MCF 10A (cell line): ENCODE measurements around the gene ATF2. TPM values are rescaled to one million over a fixed set of nuclear protein-coding genes. Genes with fewer than 3 reads are reported as not detected.
"Not testable (repeated sequence)": the region's sequence is repeated elsewhere in the genome, so short reads cannot be mapped to it uniquely, and the experiment has no call there.

Experiments
- BruUV-seq: library from RNA; stranded (reverse); fragments of 400-500 nt; replicated peaks from 2 replicates; lab custom pipeline; 2021; lab: Mats Ljungman, UMichigan
- CTCF ChIA-PET: fragments of 300-600 bp; sonication (Branson Sonifier 250); formaldehyde crosslinking; extraction: SDS; loops from one replicate; lab custom pipeline; 2021; ENCODE audit warnings: antibody characterized with exemption, inconsistent platforms; lab: Yijun Ruan, JAX
- POLR2A ChIA-PET: fragments of 300-600, 350-650 bp; sonication (Branson Sonifier 250); formaldehyde crosslinking; extraction: SDS; loops from one replicate; lab custom pipeline; 2020; ENCODE audit warnings: antibody characterized with exemption, inconsistent platforms; lab: Yijun Ruan, JAX
- DNase-seq: peaks from one replicate; pipeline ENCODE4 v3.0.0-alpha.2; 2018; ENCODE audit not compliant: unreplicated experiment
- H3K27ac Mint-ChIP-seq: one replicate; pipeline ENCODE4 v1.8.0; 2022; ENCODE audit warnings: mild to moderate bottlenecking, low read depth, mixed read lengths; ENCODE audit not compliant: unreplicated experiment
- H3K27me3 Mint-ChIP-seq: one replicate; pipeline ENCODE4 v1.8.0; 2022; ENCODE audit warnings: mixed read lengths; ENCODE audit not compliant: insufficient read depth, unreplicated experiment
- H3K36me3 Mint-ChIP-seq: one replicate; pipeline ENCODE4 v1.8.0; 2022; ENCODE audit warnings: mild to moderate bottlenecking, moderate library complexity, mixed read lengths; ENCODE audit not compliant: insufficient read depth, unreplicated experiment
- H3K4me1 Mint-ChIP-seq: one replicate; pipeline ENCODE4 v1.8.0; 2022; ENCODE audit warnings: mixed read lengths; ENCODE audit not compliant: insufficient read depth, unreplicated experiment
- H3K4me3 Mint-ChIP-seq: one replicate; pipeline ENCODE4 v1.8.0; 2022; ENCODE audit warnings: mild to moderate bottlenecking, moderate library complexity, mixed read lengths; ENCODE audit not compliant: unreplicated experiment
- H3K9me3 Mint-ChIP-seq: one replicate; pipeline ENCODE4 v1.8.0; 2022; ENCODE audit warnings: mixed read lengths; ENCODE audit not compliant: unreplicated experiment
- intact Hi-C: fragments of 100-400 bp; cut with micrococcal nuclease; formaldehyde crosslinking; loops from 2 replicates; pipeline ENCODE4 v1.14.1; 2022
- total RNA-seq: library from RNA; stranded (reverse); gene quantifications from 2 replicates; pipeline ENCODE4 v1.2.3, GENCODE V29; 2022
- TF ChIP-seq, protein P1 (sequence below): fragments of 200-600 bp; IDR thresholded peaks from one replicate; pipeline ENCODE4 v1.8.0; 2022; ENCODE audit warnings: antibody characterized with exemption, mild to moderate bottlenecking; ENCODE audit not compliant: unreplicated experiment

ATF2 gene
- total RNA-seq, 1 experiment from 2014 or later = 63.9 TPM

DNA sequence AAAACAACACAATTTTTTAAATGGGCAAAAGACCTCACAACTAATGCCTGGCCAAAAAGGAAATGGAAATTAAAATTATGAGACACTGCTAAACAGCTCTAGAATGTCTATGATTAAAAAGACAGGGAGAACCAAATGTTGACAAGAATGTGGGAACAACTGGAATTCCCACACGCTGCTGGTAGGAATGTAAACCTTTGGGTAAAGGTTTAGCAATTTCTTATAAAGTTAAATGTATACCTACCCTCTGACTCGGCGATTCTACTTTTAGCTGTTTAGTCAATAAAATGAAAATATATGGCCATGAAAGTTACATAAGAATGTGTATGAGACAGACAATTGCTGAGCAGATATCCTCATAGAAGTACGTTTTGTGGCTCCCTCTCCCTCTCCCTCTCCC lies 60.9 kb downstream of the ATF2 start:
- DNase-seq = no peak
- no peaks in the 10 kb centered on the region for H3K4me1 Mint-ChIP-seq
- H3K36me3 Mint-ChIP-seq = peaks cover 63% of the 10 kb centered on the region
- H3K27ac Mint-ChIP-seq = no peak overlapping the region
- H3K4me3 Mint-ChIP-seq = no peak overlapping the region
- ChIA-PET CTCF (interaction anchor here (0.6 to 2.4 kb wide), 3 partner anchors 84 to 980 kb away, joined by 3 to 8 read pairs (median 4); no protein-coding TSS in a partner anchor), POLR2A (interaction anchor here (1.3 kb wide), 1 partner anchor 97 kb away, joined by 5 read pairs; no protein-coding TSS in a partner anchor)
- no peaks in the 10 kb centered on the region for H3K9me3 Mint-ChIP-seq
- BruUV-seq = no TSS peak
- TF ChIP-seq, protein P1, sequence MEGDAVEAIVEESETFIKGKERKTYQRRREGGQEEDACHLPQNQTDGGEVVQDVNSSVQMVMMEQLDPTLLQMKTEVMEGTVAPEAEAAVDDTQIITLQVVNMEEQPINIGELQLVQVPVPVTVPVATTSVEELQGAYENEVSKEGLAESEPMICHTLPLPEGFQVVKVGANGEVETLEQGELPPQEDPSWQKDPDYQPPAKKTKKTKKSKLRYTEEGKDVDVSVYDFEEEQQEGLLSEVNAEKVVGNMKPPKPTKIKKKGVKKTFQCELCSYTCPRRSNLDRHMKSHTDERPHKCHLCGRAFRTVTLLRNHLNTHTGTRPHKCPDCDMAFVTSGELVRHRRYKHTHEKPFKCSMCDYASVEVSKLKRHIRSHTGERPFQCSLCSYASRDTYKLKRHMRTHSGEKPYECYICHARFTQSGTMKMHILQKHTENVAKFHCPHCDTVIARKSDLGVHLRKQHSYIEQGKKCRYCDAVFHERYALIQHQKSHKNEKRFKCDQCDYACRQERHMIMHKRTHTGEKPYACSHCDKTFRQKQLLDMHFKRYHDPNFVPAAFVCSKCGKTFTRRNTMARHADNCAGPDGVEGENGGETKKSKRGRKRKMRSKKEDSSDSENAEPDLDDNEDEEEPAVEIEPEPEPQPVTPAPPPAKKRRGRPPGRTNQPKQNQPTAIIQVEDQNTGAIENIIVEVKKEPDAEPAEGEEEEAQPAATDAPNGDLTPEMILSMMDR = no peak
- intact Hi-C loops = no loop called here
- H3K27me3 Mint-ChIP-seq = no peaks in the 10 kb centered on the region

DNA sequence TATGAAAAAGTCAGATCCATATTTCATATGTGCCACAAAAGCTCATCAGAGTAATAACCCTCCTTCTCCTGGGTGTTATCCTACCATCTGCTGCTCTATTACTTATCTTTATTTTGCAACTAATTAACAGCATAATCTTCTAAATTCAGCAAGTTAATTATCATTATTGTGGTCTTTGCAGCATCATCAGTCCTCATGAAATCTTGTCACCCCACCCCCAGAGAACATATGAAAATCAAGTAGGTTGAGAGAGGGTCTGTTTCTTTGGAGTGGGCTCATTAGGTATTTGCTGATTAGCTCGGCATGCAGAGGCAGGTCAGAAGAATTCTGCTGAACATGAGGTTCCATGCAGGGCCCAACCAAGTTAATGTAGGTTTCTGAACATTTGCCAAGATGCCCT lies 64.8 kb downstream of the ATF2 start:
- TF ChIP-seq, protein P1 = no peak
- H3K4me1 Mint-ChIP-seq = no peaks in the 10 kb centered on the region
- H3K36me3 Mint-ChIP-seq = peaks cover 30% of the 10 kb centered on the region
- ChIA-PET POLR2A (interaction anchor here (0.6 to 1.0 kb wide), 4 partner anchors 23 to 105 kb away, joined by 3 to 5 read pairs (median 4); no protein-coding TSS in a partner anchor), CTCF (interaction anchor here (0.6 kb wide), 1 partner anchor 37 kb away, joined by 3 read pairs; no protein-coding TSS in a partner anchor)
- no peak overlapping the region for H3K4me3 Mint-ChIP-seq
- DNase-seq = no peak
- intact Hi-C loops = no loop called here
- H3K9me3 Mint-ChIP-seq = no peaks in the 10 kb centered on the region
- no peaks in the 10 kb centered on the region for H3K27me3 Mint-ChIP-seq
- H3K27ac Mint-ChIP-seq = no peak overlapping the region
- BruUV-seq = no TSS peak

DNA sequence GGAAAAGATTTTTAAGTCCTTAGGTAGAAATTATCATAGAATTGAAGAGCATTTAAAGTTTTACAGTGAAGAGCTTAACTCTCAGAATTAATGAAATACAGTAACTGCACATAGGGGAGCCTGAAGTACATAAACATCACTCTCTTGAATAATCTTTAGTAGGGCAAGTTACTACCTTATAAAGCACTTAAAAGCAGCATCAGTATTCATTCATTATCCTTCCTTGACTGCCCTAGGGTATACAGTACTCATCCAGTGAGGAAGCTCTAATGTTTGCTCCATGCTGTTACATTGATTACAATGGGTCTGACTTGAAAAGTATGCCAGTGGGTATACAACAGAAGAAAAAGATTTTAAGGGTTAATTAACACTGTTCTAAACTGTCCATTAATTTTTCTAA lies 66.5 kb downstream of the ATF2 start:
- Mint-ChIP-seq H3K9me3 (no peaks in the 10 kb centered on the region), H3K36me3 (peaks cover 30% of the 10 kb centered on the region), H3K27ac (no peak overlapping the region), H3K4me1 (no peaks in the 10 kb centered on the region), H3K27me3 (no peaks in the 10 kb centered on the region), H3K4me3 (no peak overlapping the region)
- CTCF ChIA-PET = no interaction called here
- no peak for DNase-seq
- POLR2A ChIA-PET = interaction anchor here (0.7 to 1.1 kb wide), 3 partner anchors 67 to 267 kb away, joined by 3 to 5 read pairs (median 5); partner anchors contain the start of gene ATF2
- intact Hi-C loops = no loop called here
- TF ChIP-seq, protein P1 = no peak
- BruUV-seq = no TSS peak

DNA sequence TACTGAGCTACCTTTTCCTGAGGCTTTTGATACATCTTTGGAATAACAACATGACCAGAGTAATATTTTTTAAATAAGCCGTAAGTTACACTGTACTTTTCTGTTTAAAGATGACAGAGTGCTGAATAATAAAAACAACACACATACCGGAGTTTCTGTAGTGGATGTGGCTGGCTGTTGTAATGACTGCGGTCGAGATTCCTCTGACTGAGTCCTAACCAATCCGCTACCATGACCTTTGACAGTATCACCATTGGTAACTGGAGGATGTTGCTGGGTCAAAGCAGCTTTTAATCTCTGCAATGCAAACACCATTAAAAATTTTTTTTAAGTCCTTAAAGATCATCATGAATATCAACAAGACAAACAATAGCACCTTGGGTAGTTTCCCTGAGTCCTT lies 70.7 kb downstream of the ATF2 start:
- H3K27ac Mint-ChIP-seq = no peak overlapping the region

GRCh38 chr2:175084117-175084516 lies 83.9 kb downstream of the ATF2 start:
- H3K4me1 Mint-ChIP-seq, H3K27ac Mint-ChIP-seq, CTCF ChIA-PET, H3K4me3 Mint-ChIP-seq, DNase-seq, H3K27me3 Mint-ChIP-seq, POLR2A ChIA-PET, H3K9me3 Mint-ChIP-seq, intact Hi-C loops, BruUV-seq: not testable (repeated sequence)
- H3K36me3 Mint-ChIP-seq = peaks cover 53% of the 10 kb centered on the region

More for the DNA sequence above, 70.7 kb downstream of the ATF2 start:
- intact Hi-C loops = no loop called here
- CTCF ChIA-PET = no interaction called here
- TF ChIP-seq, protein P1 = no peak
- no TSS peak for BruUV-seq
- DNase-seq = peak; percentile 43
- H3K27me3 Mint-ChIP-seq = no peaks in the 10 kb centered on the region
- peaks cover 27% of the 10 kb centered on the region for H3K36me3 Mint-ChIP-seq
- H3K4me1 Mint-ChIP-seq = no peaks in the 10 kb centered on the region
- POLR2A ChIA-PET = no interaction called here
- H3K4me3 Mint-ChIP-seq = no peak overlapping the region
- H3K9me3 Mint-ChIP-seq = no peaks in the 10 kb centered on the region
